OCI-LY3 (cell line): ENCODE data around the gene ITPKC.

Source experiments
- H2AFZ ChIP-seq: fragments of 200-600, 300-600 bp; shearing (Covaris generic); 2 replicates; pipeline ENCODE4 v1.6.0; 2014; ENCODE audit warnings: antibody characterized with exemption, low read depth, low read length
- H3K27ac ChIP-seq: fragments of 200-600, 300-600 bp; sonication (generic); 2 replicates; pipeline ENCODE4 v1.5.1; 2014; ENCODE audit warnings: mild to moderate bottlenecking, low read length, moderate library complexity, mixed read lengths
- H3K27me3 ChIP-seq: fragments of 200-600, 300-600 bp; sonication (generic); 2 replicates; pipeline ENCODE4 v1.6.1; 2014; ENCODE audit warnings: low read depth, low read length, mixed read lengths
- H3K36me3 ChIP-seq: fragments of 200-600, 300-600 bp; sonication (generic); replicated peaks from 2 replicates; pipeline ENCODE3; 2014; ENCODE audit warnings: low read depth, low read length, mixed read lengths
- H3K4me1 ChIP-seq: fragments of 300-600, 200-600 bp; sonication (generic); 2 replicates; pipeline ENCODE4 v1.6.1; 2014; ENCODE audit warnings: low read length, mixed read lengths
- H3K4me2 ChIP-seq: fragments of 200-600, 300-600 bp; sonication (generic); 2 replicates; pipeline ENCODE4 v1.6.1; 2014; ENCODE audit warnings: low read length, mixed read lengths
- H3K4me3 ChIP-seq: fragments of 300-600, 200-600 bp; sonication (generic); 2 replicates; pipeline ENCODE4 v1.5.1; 2014; ENCODE audit warnings: antibody characterized with exemption, mild to moderate bottlenecking, low read length, moderate library complexity
- H3K79me2 ChIP-seq: fragments of 300-600, 200-600 bp; shearing (Covaris generic); 2 replicates; pipeline ENCODE4 v1.6.1; 2014; ENCODE audit warnings: mild to moderate bottlenecking, low read length, mixed read lengths
- H3K9ac ChIP-seq: fragments of 300-600, 200-600 bp; shearing (Covaris generic); 2 replicates; pipeline ENCODE4 v1.6.0; 2014; ENCODE audit warnings: mild to moderate bottlenecking, low read length, moderate library complexity
- H3K9me3 ChIP-seq: fragments of 200-600, 300-600 bp; shearing (Covaris generic); 2 replicates; pipeline ENCODE4 v1.6.1; 2014; ENCODE audit warnings: low read length, mixed read lengths; ENCODE audit not compliant: insufficient read depth
- H4K20me1 ChIP-seq: fragments of 200-600, 300-600 bp; sonication (generic); 2 replicates; pipeline ENCODE4 v1.6.1; 2016; ENCODE audit warnings: low read length, mixed read lengths; ENCODE audit not compliant: insufficient read depth
- EZH2phosphoT487 ChIP-seq: fragments of 200-600 bp; shearing (Covaris generic); IDR thresholded peaks from 2 replicates; pipeline ENCODE4 v1.6.1; 2018; ENCODE audit warnings: antibody characterized with exemption, mixed run types, low read depth
- TF ChIP-seq, protein P1 (sequence below): fragments of 200-600, 300-600 bp; sonication (generic); IDR thresholded peaks from 2 replicates; pipeline ENCODE4 v1.5.1; 2014; ENCODE audit warnings: antibody characterized with exemption, low read length, low read depth

ITPKC gene

DNA sequence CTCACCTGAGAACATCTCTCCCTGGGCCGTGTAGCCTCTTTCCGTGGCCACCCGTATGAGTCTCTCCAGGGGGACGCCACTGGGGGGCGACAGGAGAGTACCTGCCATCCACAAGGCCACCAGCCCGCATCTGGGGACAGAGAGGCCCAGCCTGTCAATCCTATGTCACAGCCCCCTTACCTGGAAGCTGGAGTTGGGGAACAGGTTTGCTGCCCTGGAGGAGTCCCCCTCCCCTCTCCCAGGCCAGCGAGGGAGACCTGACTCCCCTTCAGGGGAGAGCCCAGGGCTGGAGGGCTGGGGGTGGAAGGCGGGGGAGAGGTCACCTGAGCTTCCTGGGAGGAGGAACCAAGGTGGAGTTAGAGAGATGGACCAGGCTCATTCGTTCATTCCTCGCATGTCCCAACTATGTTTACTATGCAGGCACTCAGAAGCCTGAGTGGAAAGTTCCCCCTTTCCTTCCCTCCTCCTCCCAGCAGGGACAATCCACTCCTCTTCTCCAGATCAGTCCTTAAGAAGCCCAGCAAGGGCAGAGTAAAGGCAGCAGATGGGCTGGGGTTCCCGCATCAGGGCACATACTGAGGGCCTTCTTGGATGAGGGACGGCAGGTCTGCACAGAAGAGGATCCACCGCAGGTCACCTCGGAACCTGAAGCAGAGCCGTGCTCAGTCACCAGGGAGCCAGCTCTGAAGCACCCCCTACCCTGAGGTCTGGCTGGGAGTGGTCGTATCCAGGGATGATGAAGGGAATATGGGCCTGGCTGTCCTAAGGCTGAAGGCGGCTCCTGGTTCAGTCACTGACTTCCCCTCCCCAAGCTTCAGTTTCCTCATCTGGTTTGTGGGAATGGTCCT is 27.9 kb downstream of the ITPKC start:
- Histone ChIP-seq H3K4me1 (peaks cover 13% of the 10 kb centered on the region), H3K4me2 (no peak overlapping the region), H3K27me3 (no peaks in the 10 kb centered on the region), H4K20me1 (no peaks in the 10 kb centered on the region), H3K4me3 (no peak overlapping the region), H2AFZ (no peak overlapping the region), H3K9me3 (no peaks in the 10 kb centered on the region), H3K79me2 (peaks cover 15% of the 10 kb centered on the region), H3K36me3 (peaks cover 10% of the 10 kb centered on the region), H3K27ac (no peak overlapping the region), H3K9ac (no peak overlapping the region)
- TF ChIP-seq EZH2phosphoT487: no peak
- TF ChIP-seq, protein P1, sequence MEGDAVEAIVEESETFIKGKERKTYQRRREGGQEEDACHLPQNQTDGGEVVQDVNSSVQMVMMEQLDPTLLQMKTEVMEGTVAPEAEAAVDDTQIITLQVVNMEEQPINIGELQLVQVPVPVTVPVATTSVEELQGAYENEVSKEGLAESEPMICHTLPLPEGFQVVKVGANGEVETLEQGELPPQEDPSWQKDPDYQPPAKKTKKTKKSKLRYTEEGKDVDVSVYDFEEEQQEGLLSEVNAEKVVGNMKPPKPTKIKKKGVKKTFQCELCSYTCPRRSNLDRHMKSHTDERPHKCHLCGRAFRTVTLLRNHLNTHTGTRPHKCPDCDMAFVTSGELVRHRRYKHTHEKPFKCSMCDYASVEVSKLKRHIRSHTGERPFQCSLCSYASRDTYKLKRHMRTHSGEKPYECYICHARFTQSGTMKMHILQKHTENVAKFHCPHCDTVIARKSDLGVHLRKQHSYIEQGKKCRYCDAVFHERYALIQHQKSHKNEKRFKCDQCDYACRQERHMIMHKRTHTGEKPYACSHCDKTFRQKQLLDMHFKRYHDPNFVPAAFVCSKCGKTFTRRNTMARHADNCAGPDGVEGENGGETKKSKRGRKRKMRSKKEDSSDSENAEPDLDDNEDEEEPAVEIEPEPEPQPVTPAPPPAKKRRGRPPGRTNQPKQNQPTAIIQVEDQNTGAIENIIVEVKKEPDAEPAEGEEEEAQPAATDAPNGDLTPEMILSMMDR: peak; percentile 44

DNA sequence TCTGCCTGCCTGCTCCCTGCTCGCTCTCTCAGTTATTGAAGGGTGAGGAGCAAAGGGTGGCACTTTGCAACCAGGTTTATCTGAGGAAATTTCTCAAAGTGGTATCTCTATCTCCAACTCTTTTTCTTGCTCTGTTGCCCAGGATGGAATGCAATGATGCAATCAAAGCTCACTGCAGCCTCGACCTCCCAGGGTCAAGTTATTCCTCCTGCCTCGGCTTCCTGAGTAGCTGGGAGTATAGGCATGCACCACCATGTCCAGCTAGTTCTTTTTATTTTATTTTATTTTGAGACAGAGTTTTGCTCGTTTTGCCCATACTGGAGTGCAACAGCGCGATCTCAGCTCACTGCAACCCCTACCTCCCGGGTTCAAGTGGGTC is 28.5 kb downstream of the ITPKC start:
- Histone ChIP-seq H4K20me1 (no peaks in the 10 kb centered on the region), H3K27ac (no peak overlapping the region), H3K9ac (no peak overlapping the region), H3K36me3 (peaks cover 10% of the 10 kb centered on the region), H3K4me1 (peaks cover 13% of the 10 kb centered on the region), H3K79me2 (peaks cover 20% of the 10 kb centered on the region), H3K4me2 (no peak overlapping the region), H3K27me3 (no peaks in the 10 kb centered on the region), H3K4me3 (no peak overlapping the region), H2AFZ (no peak overlapping the region), H3K9me3 (no peaks in the 10 kb centered on the region)
- TF ChIP-seq, protein P1: no peak
- TF ChIP-seq EZH2phosphoT487: no peak

DNA sequence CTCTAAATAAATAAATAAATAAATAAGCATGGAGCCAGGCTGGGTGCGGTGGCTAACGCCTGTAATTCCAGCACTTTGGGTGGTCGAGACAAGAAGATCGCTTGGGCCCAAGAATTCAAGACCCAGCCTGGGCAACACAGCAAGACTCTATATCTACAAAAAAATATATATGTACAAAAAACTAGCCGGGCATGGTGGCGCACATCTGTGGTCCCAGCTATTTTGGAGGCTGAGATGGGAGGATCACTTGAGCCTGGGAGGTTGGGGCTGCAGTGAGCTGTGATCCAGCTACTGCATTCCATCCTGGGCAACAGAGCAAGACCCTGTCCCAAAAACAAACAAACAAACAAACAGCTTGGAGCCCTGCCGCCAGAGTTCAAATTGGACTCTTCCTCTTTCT is 30.6 kb downstream of the ITPKC start:
- Histone ChIP-seq H3K36me3 (peaks cover 8% of the 10 kb centered on the region), H3K9me3 (no peaks in the 10 kb centered on the region), H3K4me2 (no peak overlapping the region), H3K27me3 (no peaks in the 10 kb centered on the region), H4K20me1 (no peaks in the 10 kb centered on the region), H2AFZ (no peak overlapping the region), H3K4me1 (peaks cover 15% of the 10 kb centered on the region), H3K4me3 (no peak overlapping the region), H3K27ac (no peak overlapping the region), H3K79me2 (peaks cover 35% of the 10 kb centered on the region), H3K9ac (no peak overlapping the region)
- no peak for TF ChIP-seq EZH2phosphoT487
- TF ChIP-seq, protein P1: no peak

DNA sequence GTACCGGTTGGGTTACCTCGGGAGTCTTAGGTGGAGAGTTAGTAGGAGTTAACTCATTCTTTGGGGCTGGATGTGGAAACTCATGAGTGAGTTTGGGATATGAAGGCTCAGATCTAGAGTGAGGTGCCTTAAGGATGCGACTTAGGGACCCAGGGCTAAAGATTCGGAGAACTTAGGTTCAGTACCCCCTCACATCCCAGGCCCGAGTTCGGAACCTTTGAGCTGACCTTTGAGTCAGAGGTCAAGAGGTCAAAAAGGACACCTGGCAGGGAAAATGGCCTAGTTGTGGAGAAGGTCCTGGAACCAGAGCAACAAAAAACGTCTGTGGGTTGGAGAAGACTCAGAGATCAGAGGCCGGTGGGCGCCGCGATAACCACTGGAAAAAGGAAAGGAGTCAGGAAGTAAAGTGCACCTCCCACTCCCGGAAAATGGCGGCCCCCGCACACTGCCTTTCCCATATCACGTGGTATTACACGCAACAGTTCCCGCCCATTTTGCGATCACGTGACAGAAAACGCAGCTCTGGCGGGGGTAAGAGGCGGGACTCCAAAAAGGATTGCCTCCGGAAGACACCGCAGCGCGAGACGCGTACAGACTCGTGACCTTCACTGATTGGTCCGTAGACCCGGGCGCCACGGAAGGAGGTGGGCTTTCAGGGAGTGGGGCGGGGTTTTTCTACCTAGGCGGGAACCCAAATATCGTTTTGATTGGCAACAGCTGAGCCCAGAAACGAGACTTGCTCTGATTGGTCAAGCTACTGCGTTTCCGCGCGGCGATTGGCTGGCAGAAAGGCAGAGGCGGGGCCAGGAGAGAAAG is 33.4 kb downstream of the ITPKC start, which contains the start of gene ACTMAP:
ACTMAP (minus strand) TSS at position 420 of the 816 bp plus-strand sequence. CDS start 674 bp downstream, outside the sequence.
- TF ChIP-seq, protein P1: no peak
- no peak for TF ChIP-seq EZH2phosphoT487
- peak within 1 kb of the TSS; percentile 95 for H3K4me2 ChIP-seq
- peaks cover 11% of the 10 kb centered on the region for H4K20me1 ChIP-seq
- peak within 1 kb of the TSS; percentile 97 for H3K9ac ChIP-seq
- peaks cover 62% of the 10 kb centered on the region for H3K79me2 ChIP-seq
- no peak within 1 kb of the TSS; the same call in 1 of the 2 replicates for H2AFZ ChIP-seq
- H3K27ac ChIP-seq: peak within 1 kb of the TSS; percentile 80
- H3K9me3 ChIP-seq: no peaks in the 10 kb centered on the region
- peaks cover 16% of the 10 kb centered on the region for H3K36me3 ChIP-seq
- H3K27me3 ChIP-seq: no peaks in the 10 kb centered on the region
- peaks cover 37% of the 10 kb centered on the region for H3K4me1 ChIP-seq
- H3K4me3 ChIP-seq: peak within 1 kb of the TSS; percentile 92
